K562 (cell line): ENCODE data around the gene FRMD4B.

Source experiments
- ATF7 ChIP-seq: fragments of 450-650 bp; IDR thresholded peaks from 2 replicates; pipeline ENCODE4 v1.7.1; 2014; ENCODE audit warnings: mild to moderate bottlenecking, moderate library complexity
- CHD2 ChIP-seq: IDR thresholded peaks from 2 replicates; pipeline ENCODE4 v1.6.1; 2011; ENCODE audit warnings: low read depth, low read length
- EZH2 ChIP-seq: IDR thresholded peaks from 2 replicates; pipeline ENCODE4 v1.6.1; 2012; ENCODE audit warnings: low read depth, mild to moderate bottlenecking, inconsistent platforms, low read length, borderline replicate concordance
- GTF2F1 ChIP-seq: IDR thresholded peaks from 2 replicates; pipeline ENCODE4 v1.6.1; 2011; ENCODE audit warnings: low read depth, low read length, improper control_type of control experiment
- GTF3C2 ChIP-seq: IDR thresholded peaks from 3 replicates; pipeline ENCODE4 v1.6.1; 2011; ENCODE audit warnings: borderline replicate concordance, mild to moderate bottlenecking, moderate library complexity; ENCODE audit not compliant: insufficient read length; ENCODE audit errors: extremely low read depth
- POLR2AphosphoS5 ChIP-seq: IDR thresholded peaks from 2 replicates; pipeline ENCODE4 v1.6.1; 2011; ENCODE audit warnings: mild to moderate bottlenecking, low read depth, low read length, moderate library complexity; ENCODE audit not compliant: control insufficient read depth, insufficient read depth
- TAF1 ChIP-seq: IDR thresholded peaks from 2 replicates; pipeline ENCODE4 v1.6.1; 2011; ENCODE audit warnings: mild to moderate bottlenecking, low read length, moderate library complexity; ENCODE audit not compliant: insufficient read depth, control insufficient read depth, severe bottlenecking; ENCODE audit errors: extremely low read depth
- XRCC5 ChIP-seq: fragments of 200-400 bp; formaldehyde crosslinking; IDR thresholded peaks from 2 replicates; pipeline ENCODE4 v1.6.1; 2017; ENCODE audit warnings: low read depth, mild to moderate bottlenecking, low read length
- TF ChIP-seq, protein P1 (sequence below), 3 experiments: IDR thresholded peaks in 2 of 3; conservative IDR thresholded peaks in 1 of 3; 2 replicates each; pipeline ENCODE4 v1.5.1; 2011 to 2012; ENCODE audit warnings: low read length in 3 of 3, mild to moderate bottlenecking in 3 of 3, control low read depth in 2 of 3, improper control_type of control experiment in 1 of 3, inconsistent platforms in 1 of 3, low read depth in 1 of 3, mixed read lengths in 1 of 3, moderate library complexity in 1 of 3; ENCODE audit not compliant: insufficient read depth in 2 of 3
- TF ChIP-seq, protein P2 (sequence below): sonication (generic); formaldehyde crosslinking; IDR thresholded peaks from 2 replicates; pipeline ENCODE4 v1.8.0; 2022; ENCODE audit warnings: mild to moderate bottlenecking, low read depth, missing genetic modification reagents
- TF ChIP-seq, protein P3 (sequence below): fragments of 150-350 bp; IDR thresholded peaks from 2 replicates; pipeline ENCODE4 v1.6.1; 2014; ENCODE audit warnings: low read depth, mild to moderate bottlenecking, low read length, borderline replicate concordance

- TF ChIP-seq ATF7 (no peak), CHD2 (no peak), EZH2 (no peak), POLR2AphosphoS5 (no peak), GTF2F1 (no peak), GTF3C2 (no peak), TAF1 (no peak), XRCC5 (no peak)
- TF ChIP-seq, protein P1, sequence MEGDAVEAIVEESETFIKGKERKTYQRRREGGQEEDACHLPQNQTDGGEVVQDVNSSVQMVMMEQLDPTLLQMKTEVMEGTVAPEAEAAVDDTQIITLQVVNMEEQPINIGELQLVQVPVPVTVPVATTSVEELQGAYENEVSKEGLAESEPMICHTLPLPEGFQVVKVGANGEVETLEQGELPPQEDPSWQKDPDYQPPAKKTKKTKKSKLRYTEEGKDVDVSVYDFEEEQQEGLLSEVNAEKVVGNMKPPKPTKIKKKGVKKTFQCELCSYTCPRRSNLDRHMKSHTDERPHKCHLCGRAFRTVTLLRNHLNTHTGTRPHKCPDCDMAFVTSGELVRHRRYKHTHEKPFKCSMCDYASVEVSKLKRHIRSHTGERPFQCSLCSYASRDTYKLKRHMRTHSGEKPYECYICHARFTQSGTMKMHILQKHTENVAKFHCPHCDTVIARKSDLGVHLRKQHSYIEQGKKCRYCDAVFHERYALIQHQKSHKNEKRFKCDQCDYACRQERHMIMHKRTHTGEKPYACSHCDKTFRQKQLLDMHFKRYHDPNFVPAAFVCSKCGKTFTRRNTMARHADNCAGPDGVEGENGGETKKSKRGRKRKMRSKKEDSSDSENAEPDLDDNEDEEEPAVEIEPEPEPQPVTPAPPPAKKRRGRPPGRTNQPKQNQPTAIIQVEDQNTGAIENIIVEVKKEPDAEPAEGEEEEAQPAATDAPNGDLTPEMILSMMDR (IDR thresholded peaks at IDR 0.05 in 2 of 3, conservative IDR thresholded peaks at IDR 0.05 in 1 of 3; ENCODE audit: insufficient read depth in 2 of 3, low read depth in 1 of 3, low read length in 3 of 3), result no peak
- TF ChIP-seq, protein P2, sequence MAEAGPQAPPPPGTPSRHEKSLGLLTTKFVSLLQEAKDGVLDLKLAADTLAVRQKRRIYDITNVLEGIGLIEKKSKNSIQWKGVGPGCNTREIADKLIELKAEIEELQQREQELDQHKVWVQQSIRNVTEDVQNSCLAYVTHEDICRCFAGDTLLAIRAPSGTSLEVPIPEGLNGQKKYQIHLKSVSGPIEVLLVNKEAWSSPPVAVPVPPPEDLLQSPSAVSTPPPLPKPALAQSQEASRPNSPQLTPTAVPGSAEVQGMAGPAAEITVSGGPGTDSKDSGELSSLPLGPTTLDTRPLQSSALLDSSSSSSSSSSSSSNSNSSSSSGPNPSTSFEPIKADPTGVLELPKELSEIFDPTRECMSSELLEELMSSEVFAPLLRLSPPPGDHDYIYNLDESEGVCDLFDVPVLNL (CRISPR knock-in tag), result no peak
- TF ChIP-seq, protein P3, sequence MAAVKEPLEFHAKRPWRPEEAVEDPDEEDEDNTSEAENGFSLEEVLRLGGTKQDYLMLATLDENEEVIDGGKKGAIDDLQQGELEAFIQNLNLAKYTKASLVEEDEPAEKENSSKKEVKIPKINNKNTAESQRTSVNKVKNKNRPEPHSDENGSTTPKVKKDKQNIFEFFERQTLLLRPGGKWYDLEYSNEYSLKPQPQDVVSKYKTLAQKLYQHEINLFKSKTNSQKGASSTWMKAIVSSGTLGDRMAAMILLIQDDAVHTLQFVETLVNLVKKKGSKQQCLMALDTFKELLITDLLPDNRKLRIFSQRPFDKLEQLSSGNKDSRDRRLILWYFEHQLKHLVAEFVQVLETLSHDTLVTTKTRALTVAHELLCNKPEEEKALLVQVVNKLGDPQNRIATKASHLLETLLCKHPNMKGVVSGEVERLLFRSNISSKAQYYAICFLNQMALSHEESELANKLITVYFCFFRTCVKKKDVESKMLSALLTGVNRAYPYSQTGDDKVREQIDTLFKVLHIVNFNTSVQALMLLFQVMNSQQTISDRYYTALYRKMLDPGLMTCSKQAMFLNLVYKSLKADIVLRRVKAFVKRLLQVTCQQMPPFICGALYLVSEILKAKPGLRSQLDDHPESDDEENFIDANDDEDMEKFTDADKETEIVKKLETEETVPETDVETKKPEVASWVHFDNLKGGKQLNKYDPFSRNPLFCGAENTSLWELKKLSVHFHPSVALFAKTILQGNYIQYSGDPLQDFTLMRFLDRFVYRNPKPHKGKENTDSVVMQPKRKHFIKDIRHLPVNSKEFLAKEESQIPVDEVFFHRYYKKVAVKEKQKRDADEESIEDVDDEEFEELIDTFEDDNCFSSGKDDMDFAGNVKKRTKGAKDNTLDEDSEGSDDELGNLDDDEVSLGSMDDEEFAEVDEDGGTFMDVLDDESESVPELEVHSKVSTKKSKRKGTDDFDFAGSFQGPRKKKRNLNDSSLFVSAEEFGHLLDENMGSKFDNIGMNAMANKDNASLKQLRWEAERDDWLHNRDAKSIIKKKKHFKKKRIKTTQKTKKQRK, result no peak
Observed at GRCh38 chr3:69246612-69247011, 139.3 kb downstream of the FRMD4B start.
